ENCODE data around the gene SCUBE1. TPM values are rescaled to one million over a fixed set of nuclear protein-coding genes. Genes with fewer than 3 reads are reported as not detected.

The SCUBE1 gene
- polyA plus RNA-seq, 1 experiment: not detected

DNA sequence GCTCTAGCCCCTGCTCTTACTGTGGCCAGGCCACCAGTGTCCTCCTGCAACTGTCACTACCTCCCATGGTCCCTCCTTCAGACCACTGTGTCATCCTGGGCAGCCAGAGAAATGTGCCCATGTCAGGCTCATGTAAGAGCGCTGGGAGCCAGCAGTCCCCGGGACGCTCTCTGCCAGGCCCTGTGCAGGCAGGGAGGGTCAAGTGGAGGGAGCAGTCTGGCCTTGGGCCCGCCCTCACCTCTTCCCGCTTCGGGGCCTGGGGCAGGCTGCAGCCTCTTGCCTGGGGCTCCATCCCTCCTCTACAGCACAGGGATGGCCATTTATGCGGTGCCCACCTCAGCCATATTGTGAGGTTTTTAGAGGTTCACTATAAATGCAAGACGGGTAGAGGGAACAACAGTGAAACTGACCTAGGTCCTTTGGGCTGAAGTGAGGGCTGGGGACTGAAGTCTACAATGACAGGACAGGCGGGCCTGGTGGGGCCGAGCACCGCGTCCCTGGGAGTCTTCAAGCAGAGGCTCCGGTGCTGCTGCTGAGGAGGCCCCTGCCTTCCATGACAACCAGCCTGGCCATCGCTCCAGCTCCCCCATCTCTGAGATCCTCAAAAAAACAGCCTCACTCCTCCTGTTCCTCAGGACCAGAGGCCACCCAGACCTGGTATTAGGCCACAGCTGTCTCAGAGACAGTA lies 101.3 kb downstream of the SCUBE1 start:
- CTCF ChIA-PET: interaction anchor here (0.8 to 1.6 kb wide), 2 partner anchors 10 kb away, joined by 5 read pairs; no protein-coding TSS in a partner anchor
- H3K27me3 ChIP-seq (ENCODE audit: control insufficient read depth, insufficient read depth, low read length): peaks cover 5% of the 10 kb centered on the region
- POLR2A ChIA-PET: no interaction called here

DNA sequence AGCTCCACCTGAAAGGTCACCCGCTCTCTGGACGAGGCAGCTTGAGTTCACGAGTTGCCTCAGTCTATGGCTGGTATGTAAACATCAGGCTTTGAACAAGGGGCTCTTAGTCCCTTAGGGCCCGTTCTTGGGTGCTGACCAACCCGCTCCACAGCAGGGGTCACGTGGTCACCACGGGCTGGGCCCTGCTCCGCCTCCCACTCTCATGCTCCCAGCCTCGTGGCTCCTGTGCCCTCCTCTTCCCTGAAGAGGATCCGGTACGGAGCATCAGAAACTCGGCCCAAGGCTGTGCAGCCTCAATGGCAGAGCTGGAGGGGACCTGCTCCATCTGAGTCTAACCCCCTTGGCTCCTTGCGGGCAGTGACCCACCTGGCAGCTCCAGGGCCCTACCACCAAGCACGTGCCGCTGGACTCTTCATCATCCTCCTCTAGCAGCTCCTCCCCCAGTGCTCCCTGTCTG lies 102.0 kb downstream of the SCUBE1 start:
- TF ChIP-seq, protein P1, sequence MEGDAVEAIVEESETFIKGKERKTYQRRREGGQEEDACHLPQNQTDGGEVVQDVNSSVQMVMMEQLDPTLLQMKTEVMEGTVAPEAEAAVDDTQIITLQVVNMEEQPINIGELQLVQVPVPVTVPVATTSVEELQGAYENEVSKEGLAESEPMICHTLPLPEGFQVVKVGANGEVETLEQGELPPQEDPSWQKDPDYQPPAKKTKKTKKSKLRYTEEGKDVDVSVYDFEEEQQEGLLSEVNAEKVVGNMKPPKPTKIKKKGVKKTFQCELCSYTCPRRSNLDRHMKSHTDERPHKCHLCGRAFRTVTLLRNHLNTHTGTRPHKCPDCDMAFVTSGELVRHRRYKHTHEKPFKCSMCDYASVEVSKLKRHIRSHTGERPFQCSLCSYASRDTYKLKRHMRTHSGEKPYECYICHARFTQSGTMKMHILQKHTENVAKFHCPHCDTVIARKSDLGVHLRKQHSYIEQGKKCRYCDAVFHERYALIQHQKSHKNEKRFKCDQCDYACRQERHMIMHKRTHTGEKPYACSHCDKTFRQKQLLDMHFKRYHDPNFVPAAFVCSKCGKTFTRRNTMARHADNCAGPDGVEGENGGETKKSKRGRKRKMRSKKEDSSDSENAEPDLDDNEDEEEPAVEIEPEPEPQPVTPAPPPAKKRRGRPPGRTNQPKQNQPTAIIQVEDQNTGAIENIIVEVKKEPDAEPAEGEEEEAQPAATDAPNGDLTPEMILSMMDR (IDR thresholded peaks at IDR 0.05; ENCODE audit: insufficient read depth, low read depth, low read length): no peak
- Histone ChIP-seq H3K27me3 (ENCODE audit: control insufficient read depth, insufficient read depth, low read length) (peaks cover 5% of the 10 kb centered on the region), H3K4me3 (ENCODE audit: low read depth, low read length) (no peak overlapping the region), H3K36me3 (ENCODE audit: control insufficient read depth, insufficient read depth, low read length) (no peaks in the 10 kb centered on the region)
- DNase-seq (ENCODE audit: low read depth): no peak
- POLR2A ChIA-PET: no interaction called here
- CTCF ChIA-PET: interaction anchor here (0.8 kb wide), 1 partner anchor 9 kb away, joined by 5 read pairs; no protein-coding TSS in a partner anchor

More for the DNA sequence above, 101.3 kb downstream of the SCUBE1 start:
- Histone ChIP-seq H3K36me3 (ENCODE audit: control insufficient read depth, insufficient read depth, low read length) (no peaks in the 10 kb centered on the region), H3K4me3 (ENCODE audit: low read depth, low read length) (no peak overlapping the region)
- TF ChIP-seq, protein P1 (IDR thresholded peaks at IDR 0.05; ENCODE audit: insufficient read depth, low read depth, low read length): no peak
- DNase-seq (ENCODE audit: low read depth): no peak

DNA sequence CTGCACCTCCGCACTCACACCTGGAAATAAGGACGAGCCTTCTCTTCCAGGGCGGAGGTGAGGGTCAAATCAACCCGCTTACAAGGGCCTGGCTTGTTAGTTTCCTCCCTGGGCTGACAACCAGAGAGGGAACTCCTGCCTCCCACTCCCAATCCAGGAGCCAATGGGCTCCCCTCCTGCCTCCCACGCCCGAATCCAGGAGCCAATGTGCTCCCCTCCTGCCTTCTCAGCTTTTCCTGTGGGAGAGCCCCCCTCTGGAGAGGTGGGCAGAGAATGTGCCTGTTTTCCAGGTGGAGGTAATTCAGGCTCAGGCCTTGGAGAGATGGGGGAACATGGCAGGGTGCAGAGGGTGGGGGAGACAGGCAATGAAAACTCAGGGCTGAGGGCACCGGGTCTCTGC lies 102.6 kb downstream of the SCUBE1 start:
- ChIA-PET CTCF (interaction anchor here (0.8 kb wide), 1 partner anchor 9 kb away, joined by 5 read pairs; no protein-coding TSS in a partner anchor), POLR2A (no interaction called here)
- no peak overlapping the region for H3K4me3 ChIP-seq (ENCODE audit: low read depth, low read length)
- H3K27me3 ChIP-seq (ENCODE audit: control insufficient read depth, insufficient read depth, low read length): peaks cover 5% of the 10 kb centered on the region
- DNase-seq (ENCODE audit: low read depth): no peak
- TF ChIP-seq, protein P1 (IDR thresholded peaks at IDR 0.05; ENCODE audit: insufficient read depth, low read depth, low read length): no peak
- no peaks in the 10 kb centered on the region for H3K36me3 ChIP-seq (ENCODE audit: control insufficient read depth, insufficient read depth, low read length)

DNA sequence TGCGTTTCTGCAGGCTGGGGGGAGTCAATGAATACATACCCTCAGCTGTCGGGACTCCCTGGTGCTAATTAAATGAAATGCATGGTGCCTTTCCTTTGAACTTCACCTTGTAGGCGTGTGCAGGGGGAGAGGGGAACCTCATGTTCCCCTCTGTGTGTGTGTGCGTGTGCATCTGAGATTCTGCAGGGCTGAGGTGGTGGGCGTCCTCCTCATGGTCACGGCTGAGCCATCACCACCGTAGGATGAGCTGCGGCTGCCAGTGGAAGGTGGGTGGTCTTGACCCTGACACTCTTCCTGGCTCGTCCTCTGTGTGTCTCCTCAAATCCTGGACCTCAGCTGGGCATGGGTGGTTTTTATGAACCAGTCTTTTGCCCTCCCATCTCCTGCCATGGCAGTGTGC lies 103.2 kb downstream of the SCUBE1 start:
- no peak for DNase-seq (ENCODE audit: low read depth)
- Histone ChIP-seq H3K4me3 (ENCODE audit: low read depth, low read length) (no peak overlapping the region), H3K27me3 (ENCODE audit: control insufficient read depth, insufficient read depth, low read length) (peaks cover 5% of the 10 kb centered on the region), H3K36me3 (ENCODE audit: control insufficient read depth, insufficient read depth, low read length) (no peaks in the 10 kb centered on the region)
- TF ChIP-seq, protein P1 (IDR thresholded peaks at IDR 0.05; ENCODE audit: insufficient read depth, low read depth, low read length): no peak
- CTCF ChIA-PET: no interaction called here
- POLR2A ChIA-PET: no interaction called here

DNA sequence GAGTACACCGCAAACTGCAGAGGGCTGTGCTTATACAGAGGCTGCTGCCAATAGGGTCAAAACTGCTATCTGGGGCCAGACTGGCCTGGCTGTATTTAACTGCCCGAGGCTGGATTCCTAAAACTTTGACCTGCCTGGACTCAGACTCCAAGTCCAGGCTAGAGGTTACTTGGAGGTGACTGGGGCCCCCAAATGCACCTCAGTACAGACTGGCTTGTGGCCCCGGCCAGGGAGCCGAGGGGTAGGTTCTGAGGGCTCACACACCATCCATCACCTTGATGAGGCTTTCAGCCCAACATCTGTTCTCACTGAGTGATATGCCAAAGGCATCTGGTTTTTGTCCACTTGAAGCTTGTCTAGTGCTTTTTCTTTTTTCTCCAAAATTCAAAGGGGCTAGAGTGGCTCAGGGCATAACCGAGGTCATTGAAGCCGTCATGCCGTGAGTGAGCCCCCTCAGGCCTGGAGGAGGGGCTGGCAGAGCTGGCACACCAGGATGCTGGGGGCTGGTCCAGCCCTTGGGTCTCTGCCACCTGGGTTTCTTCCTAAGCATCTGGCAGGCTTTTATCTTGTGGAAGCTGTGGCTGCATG lies 103.9 kb downstream of the SCUBE1 start:
- TF ChIP-seq, protein P1 (IDR thresholded peaks at IDR 0.05; ENCODE audit: insufficient read depth, low read depth, low read length): no peak
- Histone ChIP-seq H3K36me3 (ENCODE audit: control insufficient read depth, insufficient read depth, low read length) (no peaks in the 10 kb centered on the region), H3K4me3 (ENCODE audit: low read depth, low read length) (no peak overlapping the region), H3K27me3 (ENCODE audit: control insufficient read depth, insufficient read depth, low read length) (peaks cover 5% of the 10 kb centered on the region)
- ChIA-PET POLR2A (no interaction called here), CTCF (no interaction called here)
- DNase-seq (ENCODE audit: low read depth): no peak

Data from BJ (cell line).